ENCODE data around the gene COL4A4.

COL4A4 gene

GRCh38 chr2:227033471-227034148 lies 130.4 kb downstream of the COL4A4 start:
- peak; percentile 0 for DNase-seq (ENCODE audit: low read depth)
- peak; percentile 96 for TF ChIP-seq CTCF (conservative IDR thresholded peaks at IDR 0.05; ENCODE audit: low read depth, low read length)
- H3K4me3 ChIP-seq (ENCODE audit: low read length): no peak overlapping the region

GRCh38 chr2:227031379-227031778 lies 132.6 kb downstream of the COL4A4 start:
- no peak for TF ChIP-seq CTCF (conservative IDR thresholded peaks at IDR 0.05; ENCODE audit: low read depth, low read length)

GRCh38 chr2:227030789-227031188 lies 133.2 kb downstream of the COL4A4 start:
- H3K4me3 ChIP-seq (ENCODE audit: low read length): no peak overlapping the region
- no peak for TF ChIP-seq CTCF (conservative IDR thresholded peaks at IDR 0.05; ENCODE audit: low read depth, low read length)
- DNase-seq (ENCODE audit: low read depth): no peak

More at GRCh38 chr2:227031379-227031778, 132.6 kb downstream of the COL4A4 start:
- no peak overlapping the region for H3K4me3 ChIP-seq (ENCODE audit: low read length)
- DNase-seq (ENCODE audit: low read depth): no peak

GRCh38 chr2:227029426-227030105 lies 134.4 kb downstream of the COL4A4 start:
- DNase-seq (ENCODE audit: low read depth): no peak
- no peak for TF ChIP-seq CTCF (conservative IDR thresholded peaks at IDR 0.05; ENCODE audit: low read depth, low read length)
- H3K4me3 ChIP-seq (ENCODE audit: low read length): no peak overlapping the region

- no peak for TF ChIP-seq CTCF (conservative IDR thresholded peaks at IDR 0.05; ENCODE audit: low read depth, low read length)
- H3K4me3 ChIP-seq (ENCODE audit: low read length): no peak overlapping the region
- DNase-seq (ENCODE audit: low read depth): no peak
Measured at GRCh38 chr2:227025510-227025909, 138.5 kb downstream of the COL4A4 start.

GRCh38 chr2:227022608-227023007 lies 141.4 kb downstream of the COL4A4 start:
- no peak overlapping the region for H3K4me3 ChIP-seq (ENCODE audit: low read length)
- DNase-seq (ENCODE audit: low read depth): no peak
- no peak for TF ChIP-seq CTCF (conservative IDR thresholded peaks at IDR 0.05; ENCODE audit: low read depth, low read length)

- TF ChIP-seq CTCF (conservative IDR thresholded peaks at IDR 0.05; ENCODE audit: low read depth, low read length): no peak
- H3K4me3 ChIP-seq (ENCODE audit: low read length): no peak overlapping the region
- DNase-seq (ENCODE audit: low read depth): no peak
Measured at GRCh38 chr2:227020416-227020815, 143.6 kb downstream of the COL4A4 start.
